Ovary (tissue), 9 donors: Measurements from ENCODE around the gene RIPOR2. TPM values are rescaled to one million over a fixed set of nuclear protein-coding genes. Genes with fewer than 3 reads are reported as not detected.
A peak's percentile ranks its signal among the peaks of the same experiment; 100 is the strongest.

Experiments used
- DNase-seq, 5 donors: peaks; one replicate each; pipeline ENCODE4 v3.0.0-alpha.2; 2019 to 2020
- H3K27ac ChIP-seq, 2 donors: fragments of 200-600 bp; one replicate each; pipeline versions ENCODE4 v1.5.1 to v1.8.0; 2019 to 2022
- H3K27me3 ChIP-seq: fragments of 200-600 bp; one replicate; pipeline ENCODE4 v1.8.0; 2022
- H3K36me3 ChIP-seq: fragments of 200-600 bp; sonication (generic); one replicate; pipeline ENCODE4 v1.5.1; 2019
- H3K4me1 ChIP-seq: one replicate; pipeline ENCODE4 v1.8.1; 2013; ENCODE audit warnings: mild to moderate bottlenecking, moderate library complexity; ENCODE audit not compliant: insufficient read depth
- H3K4me3 ChIP-seq: fragments of 200-600 bp; sonication (generic); one replicate; pipeline ENCODE4 v1.5.1; 2017
- H3K9me3 ChIP-seq, 2 donors: fragments of 200-600 bp in 1 of 2; sonication (generic) in 1 of 2; one replicate each; pipeline versions ENCODE4 v1.5.1 to v1.8.1; 2013 to 2019; ENCODE audit warnings: mild to moderate bottlenecking in 1 of 2, moderate library complexity in 1 of 2
- CTCF ChIP-seq, 3 donors: fragments of 450-650 bp in 2 of 3; fragments of 200-600 bp in 1 of 3; IDR thresholded peaks; one replicate each; pipeline versions ENCODE4 v1.5.1 to v1.8.0; 2016 to 2022; ENCODE audit warnings: antibody characterized with exemption in 3 of 3, mild to moderate bottlenecking in 1 of 3
- EP300 ChIP-seq: sonication (generic); formaldehyde crosslinking; IDR thresholded peaks from one replicate; pipeline ENCODE4 v1.6.1; 2017; ENCODE audit warnings: antibody characterized with exemption
- POLR2A ChIP-seq: fragments of 450-650 bp; IDR thresholded peaks from one replicate; pipeline ENCODE4 v1.6.1; 2017; ENCODE audit warnings: antibody characterized with exemption, mild to moderate bottlenecking, moderate library complexity
- WGBS, 3 donors: extraction: QIAGEN DNeasy Blood & Tissue Kit in 1 of 3; methylation state at CpG; one replicate each; pipeline versions ENCODE4 v1.1.5 to v1.1.7; 2013 to 2017; 5-methylcytosine and 5-hydroxymethylcytosine counted together
- intact Hi-C, 4 donors: fragments of 100-400 bp; cut with DNase I; formaldehyde crosslinking; loops; one replicate each; pipeline versions ENCODE4 v1.11.0 to v1.15.1; 2022 to 2023
- polyA plus RNA-seq, 2 donors: library from polyadenylated mRNA; stranded (reverse); fragments of 200-250 nt in 1 of 2; fragments of 350-450 nt in 1 of 2; fragmentation: Illumina TruSeq in 1 of 2; extraction: RNeasy Lipid Tissue Mini Kit (QIAGEN cat#74804) in 1 of 2; gene quantifications; one replicate each; pipeline ENCODE4 v1.2.3, GENCODE V29; 2013 to 2014
- total RNA-seq, 7 donors: library from RNA; depleted of rRNA in 2 of 7; stranded (reverse); fragments of >200 nt in 2 of 7; fragmentation: NEBNext Ultra II Directional in 3 of 7; extraction: Animal tissue kit (Norgen Biotek cat#: 25700) in 3 of 7; gene quantifications; one replicate each; pipeline versions ENCODE4 v1.1.0 to v1.2.4, GENCODE V29; 2016 to 2023
- donor health status: DM: no; HTN: no; CAD: no; lungs with moderate emphysema.
- donor health status: DM: no; HTN: no; CAD: no.
- donor health status: Bipolar disorder and iron deficiency.
- donor health status: DM: yes; HTN: yes; CAD: no.
- donor health status: DM: no; HTN: no; CAD: no.
- donor health status: DM: yes; HTN: yes; CAD: no.

RIPOR2 gene
- total and polyA plus RNA-seq, 9 donors, result 1.1 to 14.4 (median 4.5) TPM

GRCh38 chr6:24827970-24828369, 107.8 kb downstream of the RIPOR2 start:
- DNase-seq, result no peak
- intact Hi-C loops, result no loop called here
- no peak overlapping the region for H3K4me3 ChIP-seq
- WGBS, 3 donors, result 81 to 91% (median 90%) methylated on average over 8 of the region's 8 CpGs
- H3K9me3 ChIP-seq, result no peaks in the 10 kb centered on the region
- H3K4me1 ChIP-seq, result peaks cover 9% of the 10 kb centered on the region
- H3K36me3 ChIP-seq, result no peaks in the 10 kb centered on the region
- TF ChIP-seq EP300, result no peak
- TF ChIP-seq CTCF (IDR thresholded peaks at IDR 0.05), result no peak
- TF ChIP-seq POLR2A, result no peak
- no peaks in the 10 kb centered on the region for H3K27me3 ChIP-seq
- H3K27ac ChIP-seq, result no peak overlapping the region

- H3K4me3 ChIP-seq, result no peak overlapping the region
- WGBS, 3 donors, result 83 to 92% (median 84%) methylated on average over 3 of the region's 3 CpGs
- no peaks in the 10 kb centered on the region for H3K27me3 ChIP-seq
- no peaks in the 10 kb centered on the region for H3K36me3 ChIP-seq
- intact Hi-C loops, result no loop called here
- H3K9me3 ChIP-seq, result no peaks in the 10 kb centered on the region
- no peak for DNase-seq
- peaks cover 9% of the 10 kb centered on the region for H3K4me1 ChIP-seq
- TF ChIP-seq EP300 (no peak), CTCF (IDR thresholded peaks at IDR 0.05) (no peak), POLR2A (no peak)
- H3K27ac ChIP-seq, result no peak overlapping the region
Measured at GRCh38 chr6:24827162-24827561, 108.6 kb downstream of the RIPOR2 start.

GRCh38 chr6:24825130-24825630, 110.6 kb downstream of the RIPOR2 start:
- no peak for TF ChIP-seq CTCF (IDR thresholded peaks at IDR 0.05)
- TF ChIP-seq POLR2A, result no peak
- no peak for TF ChIP-seq EP300
- H3K9me3 ChIP-seq, result no peaks in the 10 kb centered on the region
- peak in 1 of 5 donors; percentile 20 for DNase-seq
- H3K27ac ChIP-seq, result no peak overlapping the region
- no peaks in the 10 kb centered on the region for H3K4me1 ChIP-seq
- no peaks in the 10 kb centered on the region for H3K27me3 ChIP-seq
- intact Hi-C loops, result no loop called here
- 43 to 50% (median 43%) methylated on average over 2 of the region's 2 CpGs for WGBS, 3 donors
- H3K36me3 ChIP-seq, result no peaks in the 10 kb centered on the region
- no peak overlapping the region for H3K4me3 ChIP-seq

GRCh38 chr6:24824142-24824938, 111.4 kb downstream of the RIPOR2 start:
- Histone ChIP-seq H3K27me3 (no peaks in the 10 kb centered on the region), H3K36me3 (no peaks in the 10 kb centered on the region), H3K9me3 (no peaks in the 10 kb centered on the region), H3K27ac (no peak overlapping the region), H3K4me3 (no peak overlapping the region), H3K4me1 (no peaks in the 10 kb centered on the region)
- TF ChIP-seq CTCF (IDR thresholded peaks at IDR 0.05) (no peak), POLR2A (no peak), EP300 (no peak)
- intact Hi-C loops, result no loop called here
- no peak for DNase-seq
- 83 to 88% (median 85%) methylated on average over 6 of the region's 6 CpGs for WGBS, 3 donors
